Erythroblast (primary cell): ENCODE measurements around the gene APOO.

Experiments used
- GATA1 ChIP-seq: IDR thresholded peaks from 2 replicates; pipeline ENCODE4 v1.6.1; 2011; ENCODE audit warnings: low read depth, mild to moderate bottlenecking, control low read depth, low read length, moderate library complexity
- POLR2A ChIP-seq: IDR thresholded peaks from 2 replicates; pipeline ENCODE4 v1.6.1; 2011; ENCODE audit warnings: mild to moderate bottlenecking, low read length

DNA sequence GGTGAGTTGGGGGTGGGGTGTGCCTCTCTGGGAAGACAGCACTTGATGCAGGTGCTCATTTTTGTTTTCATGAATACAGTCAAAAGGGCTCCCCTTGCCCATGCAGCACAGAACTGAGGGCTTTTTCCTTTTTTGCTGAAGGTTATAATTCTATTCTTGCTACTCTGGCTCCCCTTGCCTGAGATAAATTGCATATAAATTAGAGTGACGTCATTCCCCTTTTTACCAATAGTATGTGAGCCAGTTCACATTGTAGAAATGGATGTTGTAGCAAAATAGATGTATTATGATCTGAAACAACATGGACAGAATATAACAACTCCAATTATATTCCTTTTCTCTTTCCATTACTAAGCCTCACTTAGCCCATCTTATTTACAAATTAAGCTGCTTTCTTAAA, 28.4 kb upstream of the APOO start:
- TF ChIP-seq POLR2A (no peak), GATA1 (no peak)
